OCI-LY3 (cell line): Measurements from ENCODE around the gene PLEKHF1.

Experiments used
- EZH2phosphoT487 ChIP-seq: fragments of 200-600 bp; shearing (Covaris generic); IDR thresholded peaks from 2 replicates; pipeline ENCODE4 v1.6.1; 2018; ENCODE audit warnings: antibody characterized with exemption, mixed run types, low read depth
- TF ChIP-seq, protein P1 (sequence below): fragments of 200-600, 300-600 bp; sonication (generic); IDR thresholded peaks from 2 replicates; pipeline ENCODE4 v1.5.1; 2014; ENCODE audit warnings: antibody characterized with exemption, low read length, low read depth

DNA sequence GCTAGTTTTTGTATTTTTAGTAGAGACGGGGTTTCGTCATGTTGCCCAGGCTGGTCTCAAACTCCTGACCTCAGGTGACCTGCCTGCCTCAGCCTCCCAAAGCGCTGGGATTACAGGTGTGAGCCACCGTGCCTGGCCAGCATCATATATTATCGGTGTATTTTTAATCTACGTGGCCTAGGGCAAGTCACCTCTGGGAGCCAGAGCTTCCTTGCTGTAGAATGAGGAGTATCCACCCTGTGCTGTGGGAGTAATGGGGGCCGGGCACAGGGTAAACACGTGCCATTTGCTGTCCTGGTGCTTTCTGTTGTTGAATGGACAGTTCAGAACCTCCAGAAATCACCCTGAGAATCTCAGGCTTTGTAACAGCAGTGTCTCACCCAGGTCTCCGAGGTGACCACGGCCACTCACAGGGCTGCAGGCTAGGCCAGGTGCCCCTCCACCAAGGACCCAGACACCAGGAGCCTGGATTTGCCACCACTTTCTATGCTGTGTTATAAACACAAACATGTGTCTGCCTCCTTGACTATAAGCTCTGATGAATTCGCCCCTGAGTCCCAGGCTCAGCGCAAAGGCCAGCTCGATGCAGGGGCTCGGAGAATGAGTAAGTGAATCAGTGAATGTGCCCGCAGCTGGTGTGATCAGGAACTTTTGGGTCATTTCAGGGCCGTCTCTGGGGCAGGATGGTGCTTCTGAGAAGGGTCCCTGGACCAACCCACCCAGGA lies 36.4 kb upstream of the PLEKHF1 start:
- TF ChIP-seq, protein P1, sequence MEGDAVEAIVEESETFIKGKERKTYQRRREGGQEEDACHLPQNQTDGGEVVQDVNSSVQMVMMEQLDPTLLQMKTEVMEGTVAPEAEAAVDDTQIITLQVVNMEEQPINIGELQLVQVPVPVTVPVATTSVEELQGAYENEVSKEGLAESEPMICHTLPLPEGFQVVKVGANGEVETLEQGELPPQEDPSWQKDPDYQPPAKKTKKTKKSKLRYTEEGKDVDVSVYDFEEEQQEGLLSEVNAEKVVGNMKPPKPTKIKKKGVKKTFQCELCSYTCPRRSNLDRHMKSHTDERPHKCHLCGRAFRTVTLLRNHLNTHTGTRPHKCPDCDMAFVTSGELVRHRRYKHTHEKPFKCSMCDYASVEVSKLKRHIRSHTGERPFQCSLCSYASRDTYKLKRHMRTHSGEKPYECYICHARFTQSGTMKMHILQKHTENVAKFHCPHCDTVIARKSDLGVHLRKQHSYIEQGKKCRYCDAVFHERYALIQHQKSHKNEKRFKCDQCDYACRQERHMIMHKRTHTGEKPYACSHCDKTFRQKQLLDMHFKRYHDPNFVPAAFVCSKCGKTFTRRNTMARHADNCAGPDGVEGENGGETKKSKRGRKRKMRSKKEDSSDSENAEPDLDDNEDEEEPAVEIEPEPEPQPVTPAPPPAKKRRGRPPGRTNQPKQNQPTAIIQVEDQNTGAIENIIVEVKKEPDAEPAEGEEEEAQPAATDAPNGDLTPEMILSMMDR = no peak
- TF ChIP-seq EZH2phosphoT487 = no peak
